PC-9 (cell line): ENCODE results near the gene GNG8.

Experiments used
- CTCF ChIP-seq: fragments of 200-600 bp; sonication (generic); conservative IDR thresholded peaks from 2 replicates; pipeline ENCODE4 v1.6.1; 2017; ENCODE audit warnings: mixed run types, antibody characterized with exemption, mild to moderate bottlenecking, moderate library complexity
- EZH2 ChIP-seq: fragments of 200-600 bp; sonication (generic); IDR thresholded peaks from 2 replicates; pipeline ENCODE4 v1.8.0; 2017; ENCODE audit warnings: antibody characterized with exemption, low read depth

DNA sequence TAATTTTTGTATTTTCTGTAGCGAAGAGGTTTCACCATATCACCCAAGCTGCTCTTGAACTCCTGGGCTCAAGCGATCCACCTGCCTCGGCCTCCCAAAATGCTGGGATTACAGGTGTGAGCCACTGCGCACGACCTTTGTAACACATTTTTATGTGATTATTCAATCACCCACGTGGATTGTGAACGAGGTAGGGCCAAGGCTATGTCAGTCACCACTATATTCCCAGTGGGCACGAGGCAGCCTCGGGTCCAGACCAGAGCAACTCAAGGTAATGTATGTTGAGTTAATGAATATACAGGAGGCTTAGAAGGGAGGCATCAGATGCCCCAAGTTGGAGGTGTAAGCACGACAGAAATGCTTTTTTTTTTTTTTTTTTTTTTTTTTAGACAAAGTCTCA lies 20.0 kb downstream of the GNG8 start:
- no peak for TF ChIP-seq CTCF
- no peak for TF ChIP-seq EZH2
